ENCODE measurements around the gene NFE2L2.

The NFE2L2 gene

DNA sequence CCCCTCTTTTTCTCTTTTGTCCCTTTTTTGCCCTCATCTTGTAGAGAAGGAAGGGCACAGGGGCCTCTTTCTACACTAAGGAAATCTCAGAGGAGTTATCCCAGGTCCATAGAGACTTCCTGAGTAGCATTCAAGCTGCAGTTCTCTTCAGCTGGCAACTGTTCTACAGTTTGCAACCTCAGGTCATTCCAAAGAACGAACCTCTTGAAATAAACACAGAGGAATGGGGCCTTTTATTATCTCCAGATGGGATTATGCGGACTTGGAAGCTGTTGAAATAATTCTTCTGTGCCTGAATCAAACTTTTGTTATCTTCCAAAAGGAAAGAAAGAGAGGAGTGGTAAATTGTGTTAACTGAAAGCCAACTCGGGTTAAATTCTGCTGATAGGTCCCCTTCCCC lies 31.0 kb upstream of the NFE2L2 start:
- peaks cover 3 to 8% of the 10 kb centered on the region in 2 donors for H3K4me1 ChIP-seq (ENCODE audit: control insufficient read depth in 1 of 2, insufficient read depth in 2 of 2, low read length in 2 of 2)
- H3K9me3 ChIP-seq (ENCODE audit: control insufficient read depth in 1 of 2, low read length in 2 of 2), result no peaks in the 10 kb centered on the region
- H3K9ac ChIP-seq (ENCODE audit: low read depth in 1 of 2, low read length in 2 of 2), result no peak overlapping the region
- no peak overlapping the region for H3K4me3 ChIP-seq (ENCODE audit: low read depth in 1 of 2, low read length in 2 of 2)
- no peaks in the 10 kb centered on the region for H3K27me3 ChIP-seq (ENCODE audit: control insufficient read depth in 1 of 2, insufficient read depth in 2 of 2, low read length in 2 of 2)
- H3K27ac ChIP-seq (ENCODE audit: low read depth, low read length), result no peak overlapping the region
- H3K36me3 ChIP-seq (ENCODE audit: control insufficient read depth in 1 of 2, insufficient read depth in 2 of 2, low read length in 2 of 2), result no peaks in the 10 kb centered on the region

DNA sequence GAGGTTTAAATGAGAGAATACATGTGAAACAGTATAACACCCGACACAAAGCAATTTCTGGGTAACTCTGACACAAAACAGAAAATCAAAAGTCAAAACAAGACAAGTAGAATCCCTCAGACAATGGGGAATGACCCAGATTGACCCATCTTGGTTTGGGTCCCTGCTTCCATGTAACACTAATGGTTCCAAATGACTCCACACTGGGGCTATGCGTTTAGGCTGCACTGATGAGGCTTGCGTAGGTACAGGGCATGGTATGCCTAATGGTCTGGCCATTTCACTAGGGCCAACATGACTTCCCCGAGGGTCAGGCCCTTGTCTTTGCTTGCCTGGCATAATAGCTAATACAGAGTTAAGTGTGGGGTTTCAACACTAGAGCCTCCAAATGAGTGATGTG lies 27.2 kb upstream of the NFE2L2 start:
- Histone ChIP-seq H3K9me3 (ENCODE audit: control insufficient read depth in 1 of 2, low read length in 2 of 2) (no peaks in the 10 kb centered on the region), H3K4me3 (ENCODE audit: low read depth in 1 of 2, low read length in 2 of 2) (no peak overlapping the region), H3K27me3 (ENCODE audit: control insufficient read depth in 1 of 2, insufficient read depth in 2 of 2, low read length in 2 of 2) (no peaks in the 10 kb centered on the region), H3K27ac (ENCODE audit: low read depth, low read length) (no peak overlapping the region), H3K9ac (ENCODE audit: low read depth in 1 of 2, low read length in 2 of 2) (no peak overlapping the region), H3K4me1 (ENCODE audit: control insufficient read depth in 1 of 2, insufficient read depth in 2 of 2, low read length in 2 of 2) (peaks cover 3 to 8% of the 10 kb centered on the region in 2 donors), H3K36me3 (ENCODE audit: control insufficient read depth in 1 of 2, insufficient read depth in 2 of 2, low read length in 2 of 2) (no peaks in the 10 kb centered on the region)

DNA sequence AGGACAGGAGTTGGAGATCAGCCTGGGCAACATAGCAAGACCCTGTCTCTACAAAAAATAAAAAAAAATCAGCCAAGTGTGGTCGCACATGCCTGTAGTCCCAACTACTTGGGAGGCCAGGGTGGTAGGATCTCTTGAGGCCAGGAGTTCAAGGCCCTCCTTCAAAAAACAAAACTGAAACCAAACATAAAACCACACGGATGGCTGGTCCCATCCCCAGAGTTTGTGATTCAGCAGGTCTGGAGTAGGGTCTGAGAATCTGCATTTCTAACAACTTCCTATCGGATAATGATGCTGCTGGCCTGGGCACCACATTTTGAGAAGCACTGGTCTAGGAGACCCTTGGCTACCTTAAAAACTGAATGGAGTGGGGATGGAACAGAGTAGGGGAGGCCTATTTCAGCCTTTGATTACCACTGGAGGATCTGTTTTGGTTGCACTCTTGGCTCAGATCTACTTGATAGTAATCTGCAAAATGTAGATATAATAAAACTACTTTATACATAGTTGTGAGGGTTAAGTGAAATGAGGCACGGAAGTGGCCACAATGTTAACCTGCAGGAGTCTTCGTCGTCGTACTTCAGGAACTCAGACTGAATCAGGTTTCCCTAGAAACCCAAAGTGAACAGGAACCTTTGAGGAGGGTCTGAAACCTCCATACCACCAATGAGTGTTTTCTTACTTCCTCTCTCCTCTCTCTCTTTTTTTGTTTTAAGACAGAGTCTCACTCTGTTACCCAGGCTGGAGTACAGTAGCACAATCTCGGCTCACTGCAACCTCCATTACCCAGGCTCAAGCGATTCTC lies 25.5 kb upstream of the NFE2L2 start:
- Histone ChIP-seq H3K4me3 (ENCODE audit: low read depth in 1 of 2, low read length in 2 of 2) (no peak overlapping the region), H3K36me3 (ENCODE audit: control insufficient read depth in 1 of 2, insufficient read depth in 2 of 2, low read length in 2 of 2) (no peaks in the 10 kb centered on the region), H3K27ac (ENCODE audit: low read depth, low read length) (no peak overlapping the region), H3K27me3 (ENCODE audit: control insufficient read depth in 1 of 2, insufficient read depth in 2 of 2, low read length in 2 of 2) (no peaks in the 10 kb centered on the region), H3K4me1 (ENCODE audit: control insufficient read depth in 1 of 2, insufficient read depth in 2 of 2, low read length in 2 of 2) (no peaks in the 10 kb centered on the region), H3K9ac (ENCODE audit: low read depth in 1 of 2, low read length in 2 of 2) (no peak overlapping the region), H3K9me3 (ENCODE audit: control insufficient read depth in 1 of 2, low read length in 2 of 2) (no peaks in the 10 kb centered on the region)

DNA sequence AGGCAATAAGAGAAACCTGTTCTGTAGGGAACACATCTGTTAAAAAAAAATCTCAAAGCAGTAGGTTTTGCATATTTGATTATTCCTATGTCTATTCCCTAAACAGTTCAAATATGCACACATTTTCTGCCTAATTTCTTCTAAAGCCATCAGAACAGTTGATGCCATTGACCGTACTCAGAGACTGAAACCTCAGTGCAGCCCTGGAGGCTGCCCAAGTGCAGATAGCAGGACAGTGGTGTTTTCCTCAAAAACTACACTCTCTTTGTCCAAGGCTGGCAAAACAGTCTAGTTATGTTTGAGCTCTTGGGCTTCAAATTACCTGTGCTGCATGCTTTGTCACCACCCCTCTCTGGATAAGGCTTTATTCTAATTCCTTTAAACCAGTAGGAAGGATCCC lies 23.3 kb upstream of the NFE2L2 start:
- Histone ChIP-seq H3K9me3 (ENCODE audit: control insufficient read depth in 1 of 2, low read length in 2 of 2) (no peaks in the 10 kb centered on the region), H3K4me1 (ENCODE audit: control insufficient read depth in 1 of 2, insufficient read depth in 2 of 2, low read length in 2 of 2) (peaks cover 5 to 9% of the 10 kb centered on the region in 2 donors), H3K27ac (ENCODE audit: low read depth, low read length) (no peak overlapping the region), H3K9ac (ENCODE audit: low read depth in 1 of 2, low read length in 2 of 2) (no peak overlapping the region), H3K4me3 (ENCODE audit: low read depth in 1 of 2, low read length in 2 of 2) (no peak overlapping the region), H3K36me3 (ENCODE audit: control insufficient read depth in 1 of 2, insufficient read depth in 2 of 2, low read length in 2 of 2) (no peaks in the 10 kb centered on the region), H3K27me3 (ENCODE audit: control insufficient read depth in 1 of 2, insufficient read depth in 2 of 2, low read length in 2 of 2) (no peaks in the 10 kb centered on the region)

DNA sequence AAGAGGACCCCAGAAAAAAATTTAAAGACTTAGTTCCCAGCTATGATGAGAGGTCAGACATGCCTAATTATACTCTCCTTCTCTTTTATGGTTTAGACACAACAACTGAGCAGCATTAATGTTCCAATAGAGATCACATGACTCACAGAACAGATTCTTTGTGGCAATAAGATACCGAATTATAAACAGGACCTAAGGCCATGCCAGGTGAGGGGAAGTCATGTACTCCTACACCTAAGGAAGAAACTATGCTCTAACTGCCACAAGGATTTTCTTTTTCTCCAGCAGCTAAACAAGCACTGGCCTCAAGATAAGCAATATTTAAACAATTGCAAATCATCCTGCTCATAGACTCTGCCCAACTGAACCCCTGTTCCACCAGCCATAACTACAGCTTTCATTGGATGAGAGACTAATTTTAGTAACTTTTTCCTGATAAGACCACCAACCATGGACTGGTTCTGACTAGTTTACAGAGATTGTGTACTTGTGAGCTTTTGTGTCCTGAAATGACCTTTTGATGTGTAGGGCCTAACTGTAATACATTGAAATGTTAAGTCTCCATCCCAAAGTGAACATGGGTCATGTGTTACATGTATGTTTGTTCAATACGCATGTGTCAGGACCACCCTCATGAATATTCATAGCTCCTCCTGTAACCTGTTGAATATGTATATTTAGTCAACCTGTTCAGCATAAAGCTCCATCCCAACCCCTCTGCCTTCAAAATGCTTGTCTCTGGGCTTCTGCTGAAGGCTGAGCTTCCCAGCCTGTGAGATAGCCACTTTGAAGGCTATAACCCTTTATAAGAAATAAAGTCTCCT lies 21.6 kb upstream of the NFE2L2 start:
- H3K9ac ChIP-seq (ENCODE audit: low read depth in 1 of 2, low read length in 2 of 2), result no peak overlapping the region
- no peak overlapping the region for H3K27ac ChIP-seq (ENCODE audit: low read depth, low read length)
- H3K4me3 ChIP-seq (ENCODE audit: low read depth in 1 of 2, low read length in 2 of 2), result no peak overlapping the region
- H3K4me1 ChIP-seq (ENCODE audit: control insufficient read depth in 1 of 2, insufficient read depth in 2 of 2, low read length in 2 of 2), result peaks cover 22 to 26% of the 10 kb centered on the region in 2 donors
- H3K36me3 ChIP-seq (ENCODE audit: control insufficient read depth in 1 of 2, insufficient read depth in 2 of 2, low read length in 2 of 2), result no peaks in the 10 kb centered on the region
- no peaks in the 10 kb centered on the region for H3K27me3 ChIP-seq (ENCODE audit: control insufficient read depth in 1 of 2, insufficient read depth in 2 of 2, low read length in 2 of 2)
- H3K9me3 ChIP-seq (ENCODE audit: control insufficient read depth in 1 of 2, low read length in 2 of 2), result no peaks in the 10 kb centered on the region

DNA sequence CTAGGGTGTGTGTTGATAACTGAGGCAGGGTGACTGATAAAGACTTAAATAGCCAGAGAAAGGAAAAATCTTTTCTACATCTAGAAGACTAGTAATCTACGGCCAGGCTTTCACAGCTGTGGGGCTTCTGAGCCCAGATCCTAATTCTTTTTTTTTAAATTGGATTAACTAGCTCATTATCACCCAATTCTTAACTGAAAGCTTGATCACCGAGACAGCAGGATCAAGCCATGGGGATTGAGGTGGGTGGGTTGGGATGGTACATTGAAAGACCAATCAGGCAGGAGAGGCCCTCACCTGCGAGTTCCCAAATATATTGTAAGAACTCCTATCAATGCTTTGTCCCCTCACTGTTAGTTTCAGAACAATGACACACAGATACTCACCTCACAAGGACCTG lies 20.0 kb upstream of the NFE2L2 start:
- Histone ChIP-seq H3K36me3 (ENCODE audit: control insufficient read depth in 1 of 2, insufficient read depth in 2 of 2, low read length in 2 of 2) (no peaks in the 10 kb centered on the region), H3K27ac (ENCODE audit: low read depth, low read length) (no peak overlapping the region), H3K27me3 (ENCODE audit: control insufficient read depth in 1 of 2, insufficient read depth in 2 of 2, low read length in 2 of 2) (no peaks in the 10 kb centered on the region), H3K4me1 (ENCODE audit: control insufficient read depth in 1 of 2, insufficient read depth in 2 of 2, low read length in 2 of 2) (peaks cover 24 to 31% of the 10 kb centered on the region in 2 donors), H3K9me3 (ENCODE audit: control insufficient read depth in 1 of 2, low read length in 2 of 2) (no peaks in the 10 kb centered on the region), H3K9ac (ENCODE audit: low read depth in 1 of 2, low read length in 2 of 2) (no peak overlapping the region), H3K4me3 (ENCODE audit: low read depth in 1 of 2, low read length in 2 of 2) (no peak overlapping the region)

DNA sequence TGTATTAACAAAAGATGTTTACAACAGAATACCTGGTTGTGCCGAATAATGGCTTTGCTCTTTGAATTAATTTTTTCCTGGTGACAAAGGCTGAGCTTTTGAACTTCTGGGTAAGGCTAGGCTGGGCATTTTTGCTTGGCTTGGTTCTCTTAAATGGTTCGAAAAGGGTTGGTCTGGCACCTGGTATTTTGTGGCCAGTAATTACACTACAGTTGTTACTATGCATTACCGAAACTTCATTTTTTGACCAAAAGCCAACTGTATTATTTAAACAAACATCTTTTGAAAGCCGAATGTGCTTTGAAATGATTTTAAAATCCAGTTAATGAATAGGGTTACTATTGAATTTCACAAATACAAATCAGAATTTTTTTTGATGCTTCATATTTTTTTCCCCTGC lies 19.4 kb upstream of the NFE2L2 start:
- H3K27ac ChIP-seq (ENCODE audit: low read depth, low read length), result no peak overlapping the region
- no peaks in the 10 kb centered on the region for H3K36me3 ChIP-seq (ENCODE audit: control insufficient read depth in 1 of 2, insufficient read depth in 2 of 2, low read length in 2 of 2)
- H3K9me3 ChIP-seq (ENCODE audit: control insufficient read depth in 1 of 2, low read length in 2 of 2), result no peaks in the 10 kb centered on the region
- H3K4me3 ChIP-seq (ENCODE audit: low read depth in 1 of 2, low read length in 2 of 2), result no peak overlapping the region
- no peak overlapping the region for H3K9ac ChIP-seq (ENCODE audit: low read depth in 1 of 2, low read length in 2 of 2)
- H3K27me3 ChIP-seq (ENCODE audit: control insufficient read depth in 1 of 2, insufficient read depth in 2 of 2, low read length in 2 of 2), result no peaks in the 10 kb centered on the region
- H3K4me1 ChIP-seq (ENCODE audit: control insufficient read depth in 1 of 2, insufficient read depth in 2 of 2, low read length in 2 of 2), result peaks cover 24 to 31% of the 10 kb centered on the region in 2 donors

DNA sequence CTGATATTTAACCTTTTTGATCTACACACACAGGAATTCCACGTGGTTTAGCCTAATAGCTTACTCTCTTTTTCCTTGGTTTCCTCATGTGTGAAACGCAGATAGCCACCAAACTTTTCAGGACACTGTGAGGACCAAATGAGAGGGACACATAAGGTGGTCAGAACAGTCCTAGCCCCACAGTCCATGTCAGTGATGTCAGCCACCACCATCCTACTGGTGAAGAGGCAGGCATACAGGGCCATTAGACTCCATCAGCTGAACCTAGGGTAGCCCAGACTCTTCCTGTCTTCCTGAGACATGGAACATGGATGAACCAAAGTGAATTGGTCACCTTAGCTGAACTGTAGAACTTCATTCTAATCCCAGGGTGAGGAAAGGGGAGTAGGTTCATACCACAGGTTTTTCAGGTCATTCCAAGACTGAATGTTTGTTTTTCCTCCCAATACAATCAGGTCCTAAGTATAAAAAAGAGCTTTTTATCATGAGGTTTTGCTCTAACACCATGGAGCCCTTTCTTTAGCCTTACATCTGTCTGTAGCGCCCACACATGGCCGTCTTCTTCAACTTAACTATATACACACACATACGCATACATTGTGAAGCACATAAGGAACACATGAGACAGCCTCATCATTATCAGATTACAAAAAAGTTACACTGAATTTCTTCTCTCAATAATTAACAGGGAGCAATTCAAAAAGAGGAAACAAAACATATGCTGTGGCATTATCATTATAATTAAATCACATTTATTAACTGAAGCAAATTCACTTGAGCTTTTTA lies 18.5 kb upstream of the NFE2L2 start:
- Histone ChIP-seq H3K9ac (ENCODE audit: low read depth in 1 of 2, low read length in 2 of 2) (no peak overlapping the region), H3K27me3 (ENCODE audit: control insufficient read depth in 1 of 2, insufficient read depth in 2 of 2, low read length in 2 of 2) (no peaks in the 10 kb centered on the region), H3K27ac (ENCODE audit: low read depth, low read length) (no peak overlapping the region), H3K9me3 (ENCODE audit: control insufficient read depth in 1 of 2, low read length in 2 of 2) (no peaks in the 10 kb centered on the region), H3K36me3 (ENCODE audit: control insufficient read depth in 1 of 2, insufficient read depth in 2 of 2, low read length in 2 of 2) (no peaks in the 10 kb centered on the region), H3K4me1 (ENCODE audit: control insufficient read depth in 1 of 2, insufficient read depth in 2 of 2, low read length in 2 of 2) (peaks cover 24 to 31% of the 10 kb centered on the region in 2 donors), H3K4me3 (ENCODE audit: low read depth in 1 of 2, low read length in 2 of 2) (no peak overlapping the region)

DNA sequence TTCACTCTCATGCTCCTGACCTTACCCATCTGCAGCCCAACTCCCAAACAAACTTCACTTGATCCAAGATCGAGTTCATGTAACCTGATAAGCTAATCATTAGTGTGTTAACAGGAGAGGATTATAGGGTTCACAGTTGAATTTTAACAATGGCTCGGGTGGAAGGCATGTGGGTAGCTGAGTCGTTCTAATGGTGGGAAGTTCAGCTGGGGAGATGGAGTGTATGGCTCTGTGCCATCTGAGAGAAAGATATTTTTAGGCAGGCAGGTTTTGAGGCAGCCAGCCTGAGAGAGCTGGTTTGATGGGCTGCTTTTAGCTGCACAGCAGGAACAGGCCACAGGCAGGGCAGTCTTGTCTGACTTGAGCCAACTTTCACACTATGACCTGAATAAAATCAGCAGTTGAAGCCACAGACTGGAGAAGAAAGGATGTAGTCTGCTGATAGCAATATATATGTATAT lies 17.7 kb upstream of the NFE2L2 start:
- H3K27me3 ChIP-seq (ENCODE audit: control insufficient read depth in 1 of 2, insufficient read depth in 2 of 2, low read length in 2 of 2), result no peaks in the 10 kb centered on the region
- H3K27ac ChIP-seq (ENCODE audit: low read depth, low read length), result no peak overlapping the region
- no peaks in the 10 kb centered on the region for H3K9me3 ChIP-seq (ENCODE audit: control insufficient read depth in 1 of 2, low read length in 2 of 2)
- H3K9ac ChIP-seq (ENCODE audit: low read depth in 1 of 2, low read length in 2 of 2), result no peak overlapping the region
- H3K4me3 ChIP-seq (ENCODE audit: low read depth in 1 of 2, low read length in 2 of 2), result no peak overlapping the region
- peaks cover 24 to 31% of the 10 kb centered on the region in 2 donors for H3K4me1 ChIP-seq (ENCODE audit: control insufficient read depth in 1 of 2, insufficient read depth in 2 of 2, low read length in 2 of 2)
- H3K36me3 ChIP-seq (ENCODE audit: control insufficient read depth in 1 of 2, insufficient read depth in 2 of 2, low read length in 2 of 2), result no peaks in the 10 kb centered on the region

All from duodenal mucosa (tissue), 2 donors.